ENCODE data around the gene FBXO36. TPM values are rescaled to one million over a fixed set of nuclear protein-coding genes. Genes with fewer than 3 reads are reported as not detected.
A peak's percentile ranks its signal among the peaks of the same experiment; 100 is the strongest.

The FBXO36 gene
- total RNA-seq (2014; rRNA removed; shearing (Covaris generic); ENCODE audit: low replicate concordance) = 0.11 and 2.6 TPM in 2 replicates

DNA sequence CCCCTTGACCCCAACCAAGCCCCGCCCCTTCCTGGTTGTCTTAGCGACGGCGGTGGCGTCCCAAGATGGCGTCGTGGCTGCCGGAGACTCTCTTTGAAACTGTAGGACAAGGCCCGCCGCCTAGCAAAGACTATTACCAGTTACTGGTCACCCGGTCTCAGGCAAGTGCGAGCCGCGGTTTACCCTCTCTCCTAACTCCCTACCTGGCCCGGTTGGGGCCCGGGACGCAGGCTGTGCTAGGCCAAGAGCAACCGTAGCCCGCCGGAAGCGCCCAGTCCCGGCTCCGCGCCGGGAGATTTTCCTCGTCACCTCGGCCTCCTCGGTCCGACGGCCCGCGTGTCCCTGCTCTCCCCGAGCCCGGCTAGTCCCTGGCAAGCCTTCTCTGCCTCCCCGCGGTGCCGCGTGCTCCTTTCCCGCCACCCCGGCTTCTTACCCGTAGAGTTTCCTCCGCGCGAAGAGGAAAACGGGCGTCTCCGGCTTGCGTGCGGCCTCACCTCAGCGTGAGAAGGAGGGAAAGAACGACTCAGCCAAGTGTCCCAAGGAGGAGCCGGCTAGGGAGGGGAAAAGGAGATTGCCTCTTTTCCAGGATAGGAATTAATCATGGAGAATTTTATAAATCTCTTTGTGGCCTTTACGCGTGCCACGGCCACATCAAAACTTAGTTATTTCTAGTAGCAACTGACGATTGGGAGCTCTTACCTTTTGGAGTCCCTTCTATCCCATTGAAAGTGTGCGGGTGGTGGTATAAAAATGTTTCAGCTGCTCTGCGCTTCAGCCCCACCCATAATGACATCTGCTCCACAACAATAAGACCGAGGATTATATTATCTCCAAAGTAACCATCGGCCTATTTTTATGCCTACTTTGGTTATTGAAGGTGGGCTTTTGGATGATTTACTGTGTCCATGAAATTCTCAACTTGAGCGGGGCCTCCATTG is at the start of gene FBXO36:
TSS of gene FBXO36 (plus strand) at position 55 of the 938 bp plus-strand sequence. CDS start at position 66, 11 bp downstream.
- DNase-seq = peak; percentile 94
- peak within 1 kb of the TSS; percentile 86 for H3K4me3 ChIP-seq (ENCODE audit: low read length)

DNA sequence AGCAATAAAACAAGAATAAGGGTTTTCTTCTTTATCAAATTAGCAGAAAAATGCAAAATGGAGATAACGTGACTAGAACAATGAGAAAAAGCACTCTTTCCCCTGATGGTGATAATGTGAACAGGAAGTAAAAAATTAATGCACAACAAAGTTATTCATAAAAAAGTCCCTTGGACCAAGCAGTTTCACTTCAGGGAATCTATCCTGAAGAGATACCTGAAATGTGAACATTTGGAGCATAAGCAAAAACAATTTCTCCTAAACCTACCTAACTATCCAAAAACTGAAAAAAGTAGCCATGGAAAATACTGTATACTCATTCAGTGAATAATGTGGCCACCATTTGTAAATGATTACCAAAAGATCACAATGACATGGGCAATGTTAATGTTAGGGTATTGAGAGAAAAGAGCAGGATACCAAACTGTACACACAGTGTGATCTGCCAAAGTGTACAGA is 49.2 kb upstream of the FBXO36 start:
- H3K4me1 ChIP-seq (ENCODE audit: low read length) = peaks cover 25% of the 10 kb centered on the region
- no peaks in the 10 kb centered on the region for H3K27me3 ChIP-seq (ENCODE audit: low read length)
- no peaks in the 10 kb centered on the region for H3K9me2 ChIP-seq (replicated peaks; ENCODE audit: insufficient read depth, low read length)
- no peak overlapping the region for H3K4me3 ChIP-seq (ENCODE audit: low read length)
- peaks cover 21% of the 10 kb centered on the region; the same call in 1 of the 2 replicates for H3K36me3 ChIP-seq (ENCODE audit: insufficient read depth, low read length)
- H3K27ac ChIP-seq (ENCODE audit: low read length) = peak overlapping the region; percentile 19
- H3K9me3 ChIP-seq (ENCODE audit: low read length) = no peaks in the 10 kb centered on the region
- no peaks in the 10 kb centered on the region for H4K20me1 ChIP-seq (ENCODE audit: insufficient read depth, low read depth, low read length)
- no peak overlapping the region for H3K9ac ChIP-seq (ENCODE audit: low read length)
- peaks cover 96% of the 10 kb centered on the region for H3K79me2 ChIP-seq (ENCODE audit: low read length)
- H3K4me2 ChIP-seq (ENCODE audit: low read depth, low read length, poor library complexity, severe bottlenecking) = no peak overlapping the region
- H2AFZ ChIP-seq (ENCODE audit: low read length) = no peak overlapping the region
- no peak for DNase-seq

More for the DNA sequence above, at the start of gene FBXO36:
- peaks cover 46% of the 10 kb centered on the region for H3K79me2 ChIP-seq (ENCODE audit: low read length)
- H2AFZ ChIP-seq (ENCODE audit: low read length) = peak within 1 kb of the TSS; percentile 97
- H3K36me3 ChIP-seq (ENCODE audit: insufficient read depth, low read length) = peaks cover 11% of the 10 kb centered on the region
- H3K27ac ChIP-seq (ENCODE audit: low read length) = peak within 1 kb of the TSS; percentile 89
- no peaks in the 10 kb centered on the region for H3K27me3 ChIP-seq (ENCODE audit: low read length)
- H4K20me1 ChIP-seq (ENCODE audit: insufficient read depth, low read depth, low read length) = peaks cover 4% of the 10 kb centered on the region; the same call in 1 of the 2 replicates
- H3K9me2 ChIP-seq (replicated peaks; ENCODE audit: insufficient read depth, low read length) = no peaks in the 10 kb centered on the region
- H3K9ac ChIP-seq (ENCODE audit: low read length) = peak within 1 kb of the TSS; percentile 93
- peaks cover 22% of the 10 kb centered on the region for H3K4me1 ChIP-seq (ENCODE audit: low read length)
- H3K4me2 ChIP-seq (ENCODE audit: low read depth, low read length, poor library complexity, severe bottlenecking) = peak within 1 kb of the TSS; percentile 97
- H3K9me3 ChIP-seq (ENCODE audit: low read length) = no peaks in the 10 kb centered on the region

GRCh38 chr2:229874647-229875046 is 47.7 kb upstream of the FBXO36 start:
- H3K9me2 ChIP-seq (replicated peaks; ENCODE audit: insufficient read depth, low read length) = no peaks in the 10 kb centered on the region
- no peaks in the 10 kb centered on the region for H3K27me3 ChIP-seq (ENCODE audit: low read length)
- H2AFZ ChIP-seq (ENCODE audit: low read length) = no peak overlapping the region
- no peak for DNase-seq
- H3K27ac ChIP-seq (ENCODE audit: low read length) = no peak overlapping the region
- no peak overlapping the region for H3K4me3 ChIP-seq (ENCODE audit: low read length)
- H3K4me2 ChIP-seq (ENCODE audit: low read depth, low read length, poor library complexity, severe bottlenecking) = no peak overlapping the region
- H3K9me3 ChIP-seq (ENCODE audit: low read length) = no peaks in the 10 kb centered on the region
- no peak overlapping the region for H3K9ac ChIP-seq (ENCODE audit: low read length)
- peaks cover 90% of the 10 kb centered on the region for H3K79me2 ChIP-seq (ENCODE audit: low read length)
- peaks cover 25% of the 10 kb centered on the region; the same call in 1 of the 2 replicates for H3K36me3 ChIP-seq (ENCODE audit: insufficient read depth, low read length)
- H3K4me1 ChIP-seq (ENCODE audit: low read length) = peaks cover 22% of the 10 kb centered on the region
- no peaks in the 10 kb centered on the region for H4K20me1 ChIP-seq (ENCODE audit: insufficient read depth, low read depth, low read length)

- H3K27ac ChIP-seq (ENCODE audit: low read length) = no peak overlapping the region
- H3K36me3 ChIP-seq (ENCODE audit: insufficient read depth, low read length) = peaks cover 23% of the 10 kb centered on the region; the same call in 1 of the 2 replicates
- H3K27me3 ChIP-seq (ENCODE audit: low read length) = no peaks in the 10 kb centered on the region
- H4K20me1 ChIP-seq (ENCODE audit: insufficient read depth, low read depth, low read length) = no peaks in the 10 kb centered on the region
- H3K4me3 ChIP-seq (ENCODE audit: low read length) = no peak overlapping the region
- no peaks in the 10 kb centered on the region for H3K9me2 ChIP-seq (replicated peaks; ENCODE audit: insufficient read depth, low read length)
- H3K79me2 ChIP-seq (ENCODE audit: low read length) = peaks cover 90% of the 10 kb centered on the region
- no peaks in the 10 kb centered on the region for H3K9me3 ChIP-seq (ENCODE audit: low read length)
- H3K4me2 ChIP-seq (ENCODE audit: low read depth, low read length, poor library complexity, severe bottlenecking) = no peak overlapping the region
- H3K9ac ChIP-seq (ENCODE audit: low read length) = no peak overlapping the region
- H2AFZ ChIP-seq (ENCODE audit: low read length) = no peak overlapping the region
- peaks cover 21% of the 10 kb centered on the region for H3K4me1 ChIP-seq (ENCODE audit: low read length)
- DNase-seq = no peak
These were observed 46.8 kb upstream of the FBXO36 start for GRCh38 chr2:229875549-229875948.

DNA sequence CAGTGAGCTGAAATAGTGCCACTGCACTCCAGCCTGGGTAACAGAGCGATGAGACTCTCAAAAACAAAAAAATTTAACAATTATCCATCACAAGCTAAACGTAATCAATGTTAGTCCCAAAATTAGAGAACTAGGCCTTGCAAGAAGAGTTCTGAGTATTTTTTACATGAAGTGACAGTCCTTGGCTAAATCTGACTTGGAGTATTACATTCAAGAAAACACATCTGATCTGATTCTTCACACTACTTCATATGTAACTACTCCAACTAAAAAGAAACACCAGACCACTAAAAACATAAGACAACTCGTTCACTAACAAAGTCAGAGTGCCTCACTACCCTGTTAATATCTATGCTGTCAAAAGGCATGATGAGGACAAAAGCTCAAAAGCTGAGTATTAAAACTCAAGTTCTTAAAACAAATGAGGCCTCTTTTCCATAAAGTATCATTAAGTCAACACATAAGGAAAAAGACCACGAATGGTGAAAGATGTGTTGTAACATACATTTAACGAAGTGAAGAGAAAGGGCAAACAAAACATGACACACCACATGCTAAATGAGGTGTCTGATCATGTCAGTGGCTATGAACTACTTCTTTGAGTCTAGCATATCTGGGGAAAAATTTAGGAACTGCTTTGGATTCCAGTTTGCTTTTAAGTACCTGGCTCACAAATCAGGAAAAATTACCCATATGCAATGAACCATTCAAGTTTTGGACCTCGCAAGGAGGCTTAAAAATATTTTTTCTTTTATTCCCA is 42.9 kb upstream of the FBXO36 start:
- Histone ChIP-seq H3K4me2 (ENCODE audit: low read depth, low read length, poor library complexity, severe bottlenecking) (no peak overlapping the region), H3K36me3 (ENCODE audit: insufficient read depth, low read length) (peaks cover 15% of the 10 kb centered on the region; the same call in 1 of the 2 replicates), H3K9me3 (ENCODE audit: low read length) (no peaks in the 10 kb centered on the region), H3K4me3 (ENCODE audit: low read length) (no peak overlapping the region), H3K4me1 (ENCODE audit: low read length) (peaks cover under 1% of the 10 kb centered on the region; the same call in 1 of the 2 replicates), H3K9ac (ENCODE audit: low read length) (no peak overlapping the region), H3K79me2 (ENCODE audit: low read length) (peaks cover 90% of the 10 kb centered on the region), H2AFZ (ENCODE audit: low read length) (no peak overlapping the region), H3K27ac (ENCODE audit: low read length) (no peak overlapping the region), H3K27me3 (ENCODE audit: low read length) (no peaks in the 10 kb centered on the region), H3K9me2 (replicated peaks; ENCODE audit: insufficient read depth, low read length) (no peaks in the 10 kb centered on the region), H4K20me1 (ENCODE audit: insufficient read depth, low read depth, low read length) (no peaks in the 10 kb centered on the region)
- no peak for DNase-seq

DNA sequence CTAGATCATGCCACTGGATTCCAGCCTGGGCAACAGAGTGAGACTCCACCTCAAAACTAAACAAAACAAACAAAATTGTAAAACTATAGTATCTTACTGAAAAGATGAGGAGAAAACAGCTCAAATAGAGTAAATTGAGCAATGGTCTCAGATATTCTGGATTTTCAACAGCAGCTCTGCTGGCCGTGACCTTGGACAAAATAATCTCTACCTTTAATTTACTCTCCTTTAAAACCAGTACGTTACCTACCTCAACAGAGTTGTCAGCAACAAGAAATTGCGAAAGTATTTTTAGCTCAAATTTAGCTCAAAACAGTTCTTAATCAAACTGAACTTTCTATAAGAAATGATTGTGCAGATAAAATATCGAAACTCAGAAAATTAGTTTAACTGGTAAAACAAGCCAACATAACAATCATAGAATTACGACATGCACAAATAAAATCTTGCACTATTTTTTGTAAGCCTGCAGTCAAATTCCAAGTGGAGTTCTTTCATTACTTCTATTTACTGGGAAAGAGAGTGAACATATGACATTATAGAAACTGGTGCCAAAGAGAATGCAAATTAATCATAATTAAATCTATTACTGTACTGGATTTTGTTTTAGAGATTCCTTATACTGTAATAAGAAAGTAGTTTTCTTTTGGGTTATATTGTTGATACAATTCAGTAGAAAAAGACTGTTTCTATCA is 41.3 kb upstream of the FBXO36 start:
- H3K4me3 ChIP-seq (ENCODE audit: low read length) = no peak overlapping the region
- H3K9me3 ChIP-seq (ENCODE audit: low read length) = no peaks in the 10 kb centered on the region
- H3K4me1 ChIP-seq (ENCODE audit: low read length) = peaks cover 7% of the 10 kb centered on the region
- peaks cover 15% of the 10 kb centered on the region; the same call in 1 of the 2 replicates for H3K36me3 ChIP-seq (ENCODE audit: insufficient read depth, low read length)
- no peak for DNase-seq
- H2AFZ ChIP-seq (ENCODE audit: low read length) = no peak overlapping the region
- H3K79me2 ChIP-seq (ENCODE audit: low read length) = peaks cover 90% of the 10 kb centered on the region
- H3K9me2 ChIP-seq (replicated peaks; ENCODE audit: insufficient read depth, low read length) = no peaks in the 10 kb centered on the region
- no peaks in the 10 kb centered on the region for H3K27me3 ChIP-seq (ENCODE audit: low read length)
- no peak overlapping the region for H3K9ac ChIP-seq (ENCODE audit: low read length)
- H3K4me2 ChIP-seq (ENCODE audit: low read depth, low read length, poor library complexity, severe bottlenecking) = no peak overlapping the region
- no peak overlapping the region for H3K27ac ChIP-seq (ENCODE audit: low read length)
- no peaks in the 10 kb centered on the region for H4K20me1 ChIP-seq (ENCODE audit: insufficient read depth, low read depth, low read length)

DNA sequence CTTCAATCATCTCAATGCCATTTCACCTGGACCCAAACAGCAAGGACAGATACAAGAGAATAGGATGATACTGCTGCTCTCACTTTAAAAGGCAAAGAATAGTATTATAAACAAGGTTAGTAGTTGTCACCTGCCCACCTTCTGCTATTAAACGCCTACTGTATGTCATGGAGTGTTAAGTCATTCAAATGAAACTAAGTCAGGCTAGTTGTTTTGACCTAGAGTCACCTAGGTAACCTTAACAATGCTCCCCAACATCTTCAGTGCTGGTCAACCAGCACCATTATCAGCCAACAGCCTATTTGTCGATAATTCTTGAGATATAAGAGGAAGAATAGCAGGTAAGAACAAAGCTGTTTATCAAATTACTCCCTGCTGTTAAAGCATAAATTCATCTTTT is 39.7 kb upstream of the FBXO36 start:
- peaks cover 22% of the 10 kb centered on the region for H3K4me1 ChIP-seq (ENCODE audit: low read length)
- no peaks in the 10 kb centered on the region for H3K9me2 ChIP-seq (replicated peaks; ENCODE audit: insufficient read depth, low read length)
- no peak overlapping the region for H2AFZ ChIP-seq (ENCODE audit: low read length)
- no peaks in the 10 kb centered on the region for H3K27me3 ChIP-seq (ENCODE audit: low read length)
- H3K79me2 ChIP-seq (ENCODE audit: low read length) = peaks cover 94% of the 10 kb centered on the region
- no peak overlapping the region for H3K9ac ChIP-seq (ENCODE audit: low read length)
- H3K4me2 ChIP-seq (ENCODE audit: low read depth, low read length, poor library complexity, severe bottlenecking) = no peak overlapping the region
- peaks cover 18% of the 10 kb centered on the region; the same call in 1 of the 2 replicates for H3K36me3 ChIP-seq (ENCODE audit: insufficient read depth, low read length)
- H3K27ac ChIP-seq (ENCODE audit: low read length) = no peak overlapping the region
- H3K4me3 ChIP-seq (ENCODE audit: low read length) = no peak overlapping the region
- H3K9me3 ChIP-seq (ENCODE audit: low read length) = no peaks in the 10 kb centered on the region
- H4K20me1 ChIP-seq (ENCODE audit: insufficient read depth, low read depth, low read length) = no peaks in the 10 kb centered on the region
- no peak for DNase-seq

Data from Karpas-422 (cell line).